Stomach smooth muscle (tissue), 2 donors: Measurements from ENCODE around the gene KRTAP10-5.

ENCODE experiments used
- H3K27ac ChIP-seq: one replicate; pipeline ENCODE4 v1.7.0; 2013; ENCODE audit warnings: mild to moderate bottlenecking, low read length, inconsistent platforms
- H3K27me3 ChIP-seq, 2 donors: one replicate each; pipeline ENCODE4 v1.7.0; 2013; ENCODE audit warnings: low read length in 2 of 2; ENCODE audit not compliant: insufficient read depth in 2 of 2, control insufficient read depth in 1 of 2
- H3K36me3 ChIP-seq, 2 donors: one replicate each; pipeline ENCODE4 v1.7.0; 2013; ENCODE audit warnings: low read length in 2 of 2; ENCODE audit not compliant: control insufficient read depth in 2 of 2, insufficient read depth in 2 of 2
- H3K4me1 ChIP-seq: one replicate; pipeline ENCODE4 v1.7.0; 2013; ENCODE audit warnings: low read length; ENCODE audit not compliant: control insufficient read depth, insufficient read depth
- H3K4me3 ChIP-seq, 2 donors: one replicate each; pipeline ENCODE4 v1.7.0; 2013; ENCODE audit warnings: low read length in 2 of 2
- H3K9ac ChIP-seq, 2 donors: one replicate each; pipeline ENCODE4 v1.7.0; 2013; ENCODE audit warnings: low read length in 2 of 2, mild to moderate bottlenecking in 1 of 2
- H3K9me3 ChIP-seq, 2 donors: one replicate each; pipeline ENCODE4 v1.7.0; 2013; ENCODE audit warnings: low read length in 2 of 2; ENCODE audit not compliant: control insufficient read depth in 2 of 2
- donor health status: healthy.
- donor health status: Pancreatic carcinoma.

KRTAP10-5 gene

DNA sequence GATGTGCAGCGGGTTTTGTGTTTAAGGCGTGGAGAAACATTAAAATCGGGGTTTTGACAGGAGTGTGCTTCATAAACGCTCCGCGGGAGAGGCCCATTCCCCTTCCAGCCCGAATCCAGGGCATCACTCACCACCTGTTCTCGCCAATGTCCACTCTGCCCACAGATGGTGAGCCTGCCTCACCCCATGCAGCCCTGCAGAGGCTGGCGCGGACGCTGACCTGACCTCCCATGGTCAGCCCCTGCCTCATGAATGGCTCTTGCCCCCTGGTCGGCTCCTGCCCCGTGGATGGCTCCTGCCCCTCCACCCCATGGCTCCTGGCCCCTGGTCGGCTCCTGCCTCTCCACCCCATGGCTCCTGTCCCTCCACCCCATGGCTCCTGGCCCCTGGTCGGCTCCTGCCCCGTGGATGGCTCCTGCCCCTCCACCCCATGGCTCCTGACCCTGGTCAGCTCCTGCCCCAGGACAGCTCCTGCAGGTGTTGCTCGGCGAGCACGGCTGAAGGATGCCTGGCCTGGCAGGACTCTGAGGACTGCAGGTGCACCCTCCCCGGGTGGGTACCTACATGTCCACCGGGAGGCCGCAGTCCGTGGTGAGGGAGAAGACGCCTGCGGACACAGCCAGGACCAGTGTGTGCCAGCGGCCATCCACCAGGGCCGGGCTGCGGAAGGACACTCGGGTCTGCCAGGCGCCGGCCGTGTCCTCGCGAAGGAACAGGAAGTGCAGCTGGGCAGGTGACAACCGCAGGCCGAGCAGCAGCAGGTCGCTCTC is 47.1 kb downstream of the KRTAP10-5 start:
- H3K9ac ChIP-seq = no peak overlapping the region
- no peaks in the 10 kb centered on the region for H3K9me3 ChIP-seq
- no peak overlapping the region for H3K27ac ChIP-seq
- peaks cover 0 to 2% of the 10 kb centered on the region in 2 donors for H3K27me3 ChIP-seq
- no peak overlapping the region for H3K4me3 ChIP-seq
- H3K4me1 ChIP-seq = no peaks in the 10 kb centered on the region
- H3K36me3 ChIP-seq = no peaks in the 10 kb centered on the region

DNA sequence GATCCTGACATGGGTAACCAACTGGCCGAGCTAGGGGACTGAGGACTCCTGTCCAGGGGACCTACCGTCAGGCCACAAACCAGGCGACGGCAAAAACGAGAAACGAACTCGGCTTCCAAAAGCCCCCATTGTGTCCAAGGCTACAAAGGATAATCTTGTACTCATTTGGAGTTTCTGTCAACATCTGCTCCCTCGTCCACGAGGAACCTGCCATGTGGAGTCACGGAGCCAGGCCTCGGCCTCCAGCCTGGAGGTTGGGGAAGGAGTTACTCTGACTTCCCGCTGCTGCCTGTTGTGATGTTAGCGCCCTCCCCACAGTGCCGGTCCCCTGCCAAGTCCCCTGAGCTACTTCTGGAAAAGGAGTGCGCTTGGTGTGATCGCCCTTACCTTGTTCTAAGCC is 47.7 kb downstream of the KRTAP10-5 start:
- no peaks in the 10 kb centered on the region for H3K4me1 ChIP-seq
- H3K9me3 ChIP-seq = no peaks in the 10 kb centered on the region

DNA sequence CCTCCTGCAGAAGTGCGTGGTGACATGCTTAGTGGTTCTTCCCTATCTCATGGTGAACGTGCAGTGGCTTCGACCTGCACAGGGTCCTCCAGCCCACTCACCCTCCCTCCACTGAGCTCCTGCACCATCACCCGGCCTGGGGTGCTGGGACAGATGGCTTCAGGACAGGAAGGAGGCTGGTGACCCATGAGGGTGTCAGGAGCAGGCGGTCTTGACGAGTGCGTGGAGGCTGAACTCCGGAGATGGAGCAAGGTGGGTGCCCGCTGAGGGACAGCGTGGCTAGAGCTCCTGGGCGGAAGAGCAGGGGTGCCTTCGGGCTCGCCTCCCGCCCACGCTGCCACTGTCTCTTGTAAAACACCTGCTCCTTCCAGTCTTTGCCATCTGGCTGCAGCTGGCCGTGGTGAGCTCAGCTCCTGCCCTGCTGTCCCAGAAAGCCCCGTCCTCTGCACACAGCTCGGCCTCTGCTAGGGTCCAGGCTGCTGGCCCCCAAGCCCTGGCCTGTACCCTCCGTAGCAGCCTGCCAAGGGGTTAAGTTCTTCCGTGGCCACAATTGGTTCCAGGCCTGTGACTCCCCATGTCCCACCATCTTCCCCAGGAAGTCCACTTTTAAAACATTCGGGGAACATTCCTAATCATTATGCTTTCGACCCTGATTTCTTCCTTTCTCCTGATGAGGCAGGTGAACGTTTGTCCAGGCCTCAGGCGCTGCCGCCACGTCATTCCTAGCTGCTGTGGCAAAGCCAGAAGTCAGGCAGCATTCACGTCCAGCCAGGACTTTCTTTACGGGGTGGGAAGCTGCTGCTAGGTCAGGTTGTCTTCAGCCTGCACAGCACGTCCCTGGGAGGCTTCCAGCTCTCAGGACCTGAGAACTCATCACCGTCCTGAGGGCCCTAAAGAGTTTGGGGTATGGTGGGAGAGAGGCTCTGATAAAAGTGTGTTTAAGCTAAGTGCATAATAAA is 48.5 kb downstream of the KRTAP10-5 start:
- Histone ChIP-seq H3K9me3 (no peaks in the 10 kb centered on the region), H3K27me3 (peaks cover 0 to 2% of the 10 kb centered on the region in 2 donors), H3K36me3 (no peaks in the 10 kb centered on the region), H3K4me3 (no peak overlapping the region), H3K9ac (no peak overlapping the region), H3K4me1 (no peaks in the 10 kb centered on the region), H3K27ac (no peak overlapping the region)

More for the DNA sequence above, 47.7 kb downstream of the KRTAP10-5 start:
- no peak overlapping the region for H3K9ac ChIP-seq
- peaks cover 0 to 2% of the 10 kb centered on the region in 2 donors for H3K27me3 ChIP-seq
- H3K27ac ChIP-seq = no peak overlapping the region
- no peak overlapping the region for H3K4me3 ChIP-seq
- H3K36me3 ChIP-seq = no peaks in the 10 kb centered on the region

DNA sequence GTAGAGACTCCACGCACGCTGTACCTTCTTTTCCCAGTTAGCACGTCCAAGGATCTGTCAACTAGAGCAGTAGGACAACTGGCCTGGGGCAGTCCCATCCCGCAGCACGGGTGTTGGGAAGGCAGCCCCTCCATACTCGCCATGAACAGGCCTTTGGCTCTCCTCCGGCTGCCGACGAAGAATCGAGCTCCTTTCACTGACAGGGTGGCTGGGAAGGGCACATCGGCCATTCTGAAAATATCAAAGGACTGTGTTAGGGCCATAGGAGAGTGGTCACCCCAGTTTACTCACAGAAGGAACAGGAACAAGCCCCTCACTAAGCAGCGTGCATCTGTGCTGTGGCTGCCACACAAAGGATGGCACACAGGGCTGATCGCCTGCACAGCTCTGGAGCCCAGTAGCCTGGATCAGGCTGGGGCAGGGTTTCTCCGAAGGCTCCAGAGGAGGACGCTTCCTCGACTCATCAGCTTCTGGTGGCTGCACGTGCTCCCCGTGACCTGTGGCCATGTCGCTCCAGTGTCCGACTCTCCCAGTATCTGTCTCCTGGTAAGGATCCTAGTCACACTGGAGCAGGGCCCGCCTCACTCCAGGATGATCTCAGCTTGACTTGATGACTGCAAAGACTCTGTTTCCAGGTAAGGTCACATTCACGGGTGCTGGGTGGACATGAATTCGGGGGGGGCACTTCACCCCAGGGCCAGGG is 49.4 kb downstream of the KRTAP10-5 start:
- Histone ChIP-seq H3K27ac (no peak overlapping the region), H3K9me3 (no peaks in the 10 kb centered on the region), H3K36me3 (no peaks in the 10 kb centered on the region), H3K27me3 (peaks cover 0 to 2% of the 10 kb centered on the region in 2 donors), H3K9ac (no peak overlapping the region), H3K4me3 (no peak overlapping the region), H3K4me1 (no peaks in the 10 kb centered on the region)

DNA sequence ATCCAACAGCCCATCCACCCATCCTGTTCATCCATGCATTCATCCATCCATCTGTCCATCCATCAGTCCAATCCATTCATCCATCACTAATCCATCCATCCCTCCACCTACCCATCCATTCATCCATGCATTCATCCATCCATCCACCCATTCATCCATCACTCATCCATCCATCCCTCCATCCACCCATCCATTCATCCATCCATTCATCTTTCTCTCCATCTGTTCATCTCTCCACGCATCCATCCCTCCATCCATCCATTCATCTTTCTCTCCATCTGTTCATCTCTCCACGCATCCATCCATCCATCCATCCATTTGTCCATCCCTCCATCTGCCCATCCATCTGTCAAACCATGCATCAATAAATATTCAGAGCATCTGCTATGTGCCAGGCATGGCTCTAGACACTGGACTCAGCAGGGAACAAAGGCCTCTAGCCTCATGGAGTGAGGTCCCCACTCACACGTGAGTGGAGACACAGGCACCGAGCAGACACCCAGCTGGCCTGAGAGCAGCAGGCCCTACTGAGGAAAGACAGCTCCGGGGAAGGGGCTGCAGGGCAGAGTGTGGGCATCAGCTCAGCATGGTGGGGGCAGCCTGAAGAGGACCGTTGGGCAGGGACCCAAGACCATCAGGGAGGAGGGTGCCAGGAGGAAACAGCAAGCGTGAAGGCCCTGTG is 50.0 kb downstream of the KRTAP10-5 start:
- peaks cover 0 to 2% of the 10 kb centered on the region in 2 donors for H3K27me3 ChIP-seq
- no peak overlapping the region for H3K27ac ChIP-seq
- H3K36me3 ChIP-seq = no peaks in the 10 kb centered on the region
- no peaks in the 10 kb centered on the region for H3K9me3 ChIP-seq
- H3K9ac ChIP-seq = no peak overlapping the region
- H3K4me1 ChIP-seq = no peaks in the 10 kb centered on the region
- no peak overlapping the region for H3K4me3 ChIP-seq

DNA sequence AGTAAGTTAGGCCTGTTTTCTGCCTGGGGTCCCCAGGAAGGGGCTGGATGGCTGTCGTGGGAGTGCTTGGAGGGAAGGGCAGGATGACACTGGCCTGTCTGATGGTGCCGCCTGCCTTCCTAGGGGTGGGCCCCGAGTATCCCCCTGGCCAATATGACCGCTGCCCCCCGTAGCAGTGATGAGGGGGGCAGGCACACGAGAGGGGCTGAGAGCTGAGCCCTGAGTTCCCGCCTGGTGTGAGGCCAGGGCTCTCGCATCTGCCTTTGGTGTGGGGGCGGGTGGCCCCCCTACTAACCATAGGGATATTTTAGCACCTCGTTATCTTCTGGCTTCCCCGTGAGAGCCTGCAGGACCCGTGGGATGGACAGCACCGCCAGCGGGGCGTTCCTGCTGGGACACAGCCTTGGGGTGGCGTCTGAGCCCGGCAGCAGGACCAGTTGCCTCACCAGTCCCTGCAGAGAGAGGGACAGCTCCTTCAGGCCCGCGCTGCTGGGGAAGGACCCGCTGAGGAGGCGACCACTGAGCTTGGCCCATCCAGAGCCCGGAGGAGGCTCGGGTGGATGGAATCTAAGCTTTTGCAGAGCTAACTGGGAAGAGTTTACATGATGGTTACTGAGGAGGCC is 50.8 kb downstream of the KRTAP10-5 start:
- H3K9ac ChIP-seq = no peak overlapping the region

More for the DNA sequence above, 50.8 kb downstream of the KRTAP10-5 start:
- Histone ChIP-seq H3K4me1 (no peaks in the 10 kb centered on the region), H3K27ac (no peak overlapping the region), H3K27me3 (peaks cover 0 to 5% of the 10 kb centered on the region in 2 donors), H3K9me3 (no peaks in the 10 kb centered on the region), H3K4me3 (no peak overlapping the region), H3K36me3 (no peaks in the 10 kb centered on the region)
